Measurements from ENCODE around the gene SLC30A4.
A peak's percentile ranks its signal among the peaks of the same experiment; 100 is the strongest.

SLC30A4 gene

GRCh38 chr15:45449916-45450867 is 72.4 kb downstream of the SLC30A4 start:
- ATAC-seq: no peak

GRCh38 chr15:45449395-45449794 is 73.2 kb downstream of the SLC30A4 start:
- ATAC-seq: no peak

GRCh38 chr15:45448066-45448915 is 74.3 kb downstream of the SLC30A4 start:
- peak in 1 of 2 donors; percentile 41 for ATAC-seq

GRCh38 chr15:45443645-45444044 is 78.9 kb downstream of the SLC30A4 start:
- peak in 1 of 2 donors; percentile 27 for ATAC-seq

- ATAC-seq: no peak
These were observed 79.9 kb downstream of the SLC30A4 start for GRCh38 chr15:45442507-45443135.

- no peak for ATAC-seq
These were observed 80.9 kb downstream of the SLC30A4 start for GRCh38 chr15:45441686-45442085.

GRCh38 chr15:45441036-45441435 is 81.5 kb downstream of the SLC30A4 start:
- ATAC-seq: no peak

GRCh38 chr15:45439521-45440260 is 82.9 kb downstream of the SLC30A4 start:
- ATAC-seq: no peak

- no peak for ATAC-seq
These were observed 87.2 kb downstream of the SLC30A4 start for GRCh38 chr15:45435124-45435903.

GRCh38 chr15:45434078-45434567 is 88.4 kb downstream of the SLC30A4 start:
- no peak for ATAC-seq

GRCh38 chr15:45431511-45431910 is 91.0 kb downstream of the SLC30A4 start:
- ATAC-seq: no peak

- ATAC-seq: peak; percentile 87 to 94
These were observed 92.4 kb downstream of the SLC30A4 start for GRCh38 chr15:45429941-45430792.

All from activated CD4-positive, CD25-positive, alpha-beta regulatory T cell treated with anti-CD3 and anti-CD28 coated beads, Interleukin-2, amount 50 U/mL, for 24 hours (primary cell).